HepG2 (cell line): ENCODE results near the gene TRIM9. TPM values are rescaled to one million over a fixed set of nuclear protein-coding genes. Genes with fewer than 3 reads are reported as not detected.

Experiments used
- ATAC-seq: fragments of 200-7000 bp; cut with Tn5 transposase; 3 replicates; pipeline ENCODE4 v1.9.1; 2020; ENCODE audit warnings: mild to moderate bottlenecking, moderate library complexity
- BruUV-seq: library from RNA; stranded (reverse); fragments of 400-500 nt; replicated peaks from 2 replicates; lab custom pipeline; 2021; lab: Mats Ljungman, UMichigan
- CTCF ChIA-PET: fragments of 300-600 bp; formaldehyde crosslinking; extraction: SDS; loops from one replicate; lab custom pipeline; 2021; ENCODE audit warnings: low total read pairs, inconsistent platforms, low intra/inter-chr PET ratio; lab: Yijun Ruan, JAX
- POLR2A ChIA-PET: fragments of 350-600 bp; sonication (Branson Sonifier 250); formaldehyde crosslinking; loops from one replicate; lab custom pipeline; 2020; ENCODE audit warnings: antibody characterized with exemption, inconsistent platforms; lab: Yijun Ruan, JAX
- DNase-seq: peaks from one replicate; pipeline ENCODE4 v3.0.0-alpha.2; 2015; ENCODE audit warnings: low spot score
- FAIRE-seq: peaks from 3 replicates; lab custom pipeline; 2011; peaks lifted over from hg19 to GRCh38; lab: Jason Lieb, UNC
- H2AFZ ChIP-seq: one replicate; pipeline ENCODE4 v1.6.1; 2011; ENCODE audit warnings: low read length, inconsistent platforms
- H3K27ac ChIP-seq: fragments of 300-600 bp; 3 replicates; pipeline ENCODE4 v1.8.0; 2011; ENCODE audit warnings: mixed run types, mild to moderate bottlenecking, mixed read lengths, low read length, inconsistent platforms; ENCODE audit not compliant: insufficient read depth; ENCODE audit errors: extremely low read length
- H3K27me3 ChIP-seq, 2 experiments: fragments of 200-600 bp in 1 of 2; 2 replicates in 1 of 2; 3 replicates in 1 of 2; pipeline versions ENCODE4 v1.6.0 to v1.8.0; 2011; ENCODE audit warnings: low read length in 2 of 2, mild to moderate bottlenecking in 2 of 2, moderate library complexity in 2 of 2, inconsistent platforms in 1 of 2; ENCODE audit not compliant: insufficient read depth in 2 of 2, control insufficient read depth in 1 of 2
- H3K36me3 ChIP-seq, 2 experiments: fragments of 200-600 bp in 1 of 2; replicated peaks in 1 of 2; 2 replicates in 1 of 2; 3 replicates in 1 of 2; pipeline versions ENCODE4 v1.5.1 to v1.8.0; 2011; ENCODE audit warnings: low read length in 2 of 2, inconsistent platforms in 1 of 2; ENCODE audit not compliant: insufficient read depth in 2 of 2, control insufficient read depth in 1 of 2
- H3K4me1 ChIP-seq: 2 replicates; pipeline ENCODE4 v1.5.1; 2012; ENCODE audit warnings: low read length, inconsistent platforms; ENCODE audit not compliant: insufficient read depth
- H3K4me2 ChIP-seq: 2 replicates; pipeline ENCODE4 v1.6.0; 2011; ENCODE audit warnings: low read depth, low read length, inconsistent platforms
- H3K4me3 ChIP-seq, 3 experiments: fragments of 200-600 bp in 1 of 3; sonication (generic), shearing (Covaris generic) in 1 of 3; replicated peaks in 1 of 3; 2 replicates each; pipeline ENCODE4 v1.5.1; 2011 to 2016; ENCODE audit warnings: low read length in 3 of 3, inconsistent platforms in 2 of 3, low read depth in 2 of 3, mild to moderate bottlenecking in 2 of 3, control low read depth in 1 of 3, mixed read lengths in 1 of 3; ENCODE audit not compliant: insufficient read depth in 1 of 3
- H3K79me2 ChIP-seq: one replicate; pipeline ENCODE4 v1.6.1; 2011; ENCODE audit warnings: low read length, inconsistent platforms; ENCODE audit not compliant: insufficient read depth
- H3K9ac ChIP-seq: 2 replicates; pipeline ENCODE4 v1.6.0; 2011; ENCODE audit warnings: mild to moderate bottlenecking, low read depth, low read length, inconsistent platforms; ENCODE audit not compliant: insufficient read depth
- H3K9me3 ChIP-seq: 2 replicates; pipeline ENCODE4 v1.5.1; 2012; ENCODE audit warnings: mild to moderate bottlenecking, low read length
- H4K20me1 ChIP-seq: 2 replicates; pipeline ENCODE4 v1.6.0; 2011; ENCODE audit warnings: inconsistent platforms, mild to moderate bottlenecking, low read length, moderate library complexity; ENCODE audit not compliant: insufficient read depth
- AGO2 ChIP-seq: fragments of 200-400 bp; formaldehyde crosslinking; optimal IDR thresholded peaks from 2 replicates; pipeline ENCODE3; 2017; ENCODE audit warnings: mild to moderate bottlenecking, low read depth, low read length, moderate library complexity
- ATAD3A ChIP-seq: sonication (generic); formaldehyde crosslinking; IDR thresholded peaks from 2 replicates; pipeline ENCODE4 v1.4.0; 2020; ENCODE audit warnings: missing genetic modification reagents
- BRCA1 ChIP-seq: sonication (generic); formaldehyde crosslinking; IDR thresholded peaks from 2 replicates; pipeline ENCODE4 v1.4.0; 2020; ENCODE audit warnings: missing genetic modification reagents
- CENPBD1 ChIP-seq: sonication (generic); formaldehyde crosslinking; IDR thresholded peaks from 2 replicates; pipeline ENCODE4 v1.8.0; 2022; ENCODE audit warnings: missing genetic modification reagents, low read depth, mild to moderate bottlenecking, borderline replicate concordance
- DNMT3B ChIP-seq: conservative IDR thresholded peaks from 2 replicates; pipeline ENCODE4 v1.6.1; 2016; ENCODE audit warnings: missing biosample characterization, control low read depth
- HNRNPH1 ChIP-seq: fragments of 200-400 bp; formaldehyde crosslinking; optimal IDR thresholded peaks from 2 replicates; pipeline ENCODE3; 2017; ENCODE audit warnings: mild to moderate bottlenecking, low read depth, low read length
- KDM5B ChIP-seq: sonication (generic); formaldehyde crosslinking; IDR thresholded peaks from 2 replicates; pipeline ENCODE4 v1.4.0; 2020; ENCODE audit warnings: missing genetic modification reagents, mild to moderate bottlenecking, borderline replicate concordance
- RAD51 ChIP-seq: fragments of 450-650 bp; IDR thresholded peaks from 2 replicates; pipeline ENCODE4 v1.6.1; 2016; ENCODE audit warnings: borderline replicate concordance
- SALL2 ChIP-seq: sonication (generic); formaldehyde crosslinking; IDR thresholded peaks from 2 replicates; pipeline ENCODE4 v1.8.1; 2023; ENCODE audit warnings: mild to moderate bottlenecking, missing genetic modification reagents, inconsistent platforms
- XBP1 ChIP-seq: sonication (generic); formaldehyde crosslinking; IDR thresholded peaks from 2 replicates; pipeline ENCODE4 v1.5.0; 2020; ENCODE audit warnings: missing genetic modification reagents
- ZNF33B ChIP-seq: sonication (generic); formaldehyde crosslinking; IDR thresholded peaks from 2 replicates; pipeline ENCODE4 v1.5.1; 2020; ENCODE audit warnings: mild to moderate bottlenecking, missing genetic modification reagents
- ZNF431 ChIP-seq: sonication (generic); formaldehyde crosslinking; IDR thresholded peaks from 2 replicates; pipeline ENCODE4 v1.9.0; 2022; ENCODE audit warnings: missing genetic modification reagents, low read depth, mild to moderate bottlenecking, borderline replicate concordance
- ZNF547 ChIP-seq: sonication (generic); formaldehyde crosslinking; IDR thresholded peaks from 2 replicates; pipeline ENCODE4 v1.5.1; 2020; ENCODE audit warnings: mild to moderate bottlenecking, missing genetic modification reagents
- WGBS: methylation state at CpG from one replicate; pipeline ENCODE4 v1.1.6; 2017; ENCODE audit warnings: low lambda C conversion rate; 5-methylcytosine and 5-hydroxymethylcytosine counted together
- in situ Hi-C: cut with HindIII; loops from 2 replicates; pipeline ENCODE4 v1.10.0; 2017; ENCODE audit warnings: low pct_unique_long_range_greater_than_20kb; ENCODE audit not compliant: extremely low pct_ligation_motif_present
- intact Hi-C: fragments of 100-400 bp; cut with micrococcal nuclease; formaldehyde crosslinking; loops from one replicate; pipeline ENCODE4 v1.10.0; 2022; ENCODE audit not compliant: unreplicated experiment
- polyA plus RNA-seq, 8 experiments: library from polyadenylated mRNA; depleted of rRNA in 3 of 8; stranded (reverse) in 7 of 8; unstranded in 1 of 8; fragments of >200 nt; fragmentation: Illumina TruSeq in 4 of 8; extraction: Trizol in 4 of 8; gene quantifications; 2 replicates each; pipeline versions ENCODE4 v1.2.1 to v1.2.3, GENCODE V29; 2011 to 2016; ENCODE audit warnings: low read depth in 4 of 8, missing spikeins in 1 of 8, mixed read lengths in 1 of 8; ENCODE audit not compliant: insufficient read depth in 1 of 8
- total RNA-seq, 5 experiments: library from RNA; depleted of rRNA; stranded (reverse); fragments of >200 nt; fragmentation: Illumina TruSeq; extraction: Trizol; gene quantifications; 2 replicates each; pipeline ENCODE4 v1.2.3, GENCODE V29; 2016; ENCODE audit warnings: low read depth in 1 of 5
- TF ChIP-seq, protein P1 (sequence below): sonication (generic); formaldehyde crosslinking; IDR thresholded peaks from 2 replicates; pipeline ENCODE4 v1.5.0; 2020; ENCODE audit warnings: mild to moderate bottlenecking, missing genetic modification reagents
- TF ChIP-seq, protein P2 (sequence below): sonication (generic); formaldehyde crosslinking; IDR thresholded peaks from 2 replicates; pipeline ENCODE4 v1.4.0; 2020; ENCODE audit warnings: missing genetic modification reagents, mild to moderate bottlenecking, borderline replicate concordance
- TF ChIP-seq, protein P3 (sequence below), 2 experiments: sonication (generic) in 1 of 2; formaldehyde crosslinking in 1 of 2; IDR thresholded peaks; 2 replicates each; pipeline versions ENCODE4 v1.5.1 to v1.6.1; 2011 to 2020; ENCODE audit warnings: borderline replicate concordance in 1 of 2, low read depth in 1 of 2, low read length in 1 of 2, mild to moderate bottlenecking in 1 of 2, missing genetic modification reagents in 1 of 2, moderate library complexity in 1 of 2

The TRIM9 gene
- total and polyA plus RNA-seq, 2 of the 13 experiments (the other 11 are each of a cell fraction or from before 2014, with no cell fraction given) = 0.04 to 0.07 TPM

- TF ChIP-seq, protein P1, sequence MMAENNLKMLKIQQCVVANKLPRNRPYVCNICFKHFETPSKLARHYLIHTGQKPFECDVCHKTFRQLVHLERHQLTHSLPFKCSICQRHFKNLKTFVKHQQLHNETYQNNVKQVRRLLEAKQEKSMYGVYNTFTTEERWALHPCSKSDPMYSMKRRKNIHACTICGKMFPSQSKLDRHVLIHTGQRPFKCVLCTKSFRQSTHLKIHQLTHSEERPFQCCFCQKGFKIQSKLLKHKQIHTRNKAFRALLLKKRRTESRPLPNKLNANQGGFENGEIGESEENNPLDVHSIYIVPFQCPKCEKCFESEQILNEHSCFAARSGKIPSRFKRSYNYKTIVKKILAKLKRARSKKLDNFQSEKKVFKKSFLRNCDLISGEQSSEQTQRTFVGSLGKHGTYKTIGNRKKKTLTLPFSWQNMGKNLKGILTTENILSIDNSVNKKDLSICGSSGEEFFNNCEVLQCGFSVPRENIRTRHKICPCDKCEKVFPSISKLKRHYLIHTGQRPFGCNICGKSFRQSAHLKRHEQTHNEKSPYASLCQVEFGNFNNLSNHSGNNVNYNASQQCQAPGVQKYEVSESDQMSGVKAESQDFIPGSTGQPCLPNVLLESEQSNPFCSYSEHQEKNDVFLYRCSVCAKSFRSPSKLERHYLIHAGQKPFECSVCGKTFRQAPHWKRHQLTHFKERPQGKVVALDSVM (CRISPR knock-in tag) = no peak
- TF ChIP-seq XBP1 (no peak), AGO2 (no peak), SALL2 (CRISPR knock-in tag) (no peak), HNRNPH1 (no peak), ATAD3A (CRISPR knock-in tag) (no peak), KDM5B (CRISPR knock-in tag) (no peak), CENPBD1 (no peak)
- TF ChIP-seq, protein P2, sequence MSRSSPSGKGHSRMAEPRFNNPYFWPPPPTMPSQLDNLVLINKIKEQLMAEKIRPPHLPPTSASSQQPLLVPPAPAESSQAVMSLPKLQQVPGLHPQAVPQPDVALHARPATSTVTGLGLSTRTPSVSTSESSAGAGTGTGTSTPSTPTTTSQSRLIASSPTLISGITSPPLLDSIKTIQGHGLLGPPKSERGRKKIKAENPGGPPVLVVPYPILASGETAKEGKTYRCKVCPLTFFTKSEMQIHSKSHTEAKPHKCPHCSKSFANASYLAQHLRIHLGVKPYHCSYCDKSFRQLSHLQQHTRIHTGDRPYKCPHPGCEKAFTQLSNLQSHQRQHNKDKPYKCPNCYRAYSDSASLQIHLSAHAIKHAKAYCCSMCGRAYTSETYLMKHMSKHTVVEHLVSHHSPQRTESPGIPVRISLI = no peak
Measured at GRCh38 chr14:51004352-51004800, 90.5 kb downstream of the TRIM9 start (continued).

DNA sequence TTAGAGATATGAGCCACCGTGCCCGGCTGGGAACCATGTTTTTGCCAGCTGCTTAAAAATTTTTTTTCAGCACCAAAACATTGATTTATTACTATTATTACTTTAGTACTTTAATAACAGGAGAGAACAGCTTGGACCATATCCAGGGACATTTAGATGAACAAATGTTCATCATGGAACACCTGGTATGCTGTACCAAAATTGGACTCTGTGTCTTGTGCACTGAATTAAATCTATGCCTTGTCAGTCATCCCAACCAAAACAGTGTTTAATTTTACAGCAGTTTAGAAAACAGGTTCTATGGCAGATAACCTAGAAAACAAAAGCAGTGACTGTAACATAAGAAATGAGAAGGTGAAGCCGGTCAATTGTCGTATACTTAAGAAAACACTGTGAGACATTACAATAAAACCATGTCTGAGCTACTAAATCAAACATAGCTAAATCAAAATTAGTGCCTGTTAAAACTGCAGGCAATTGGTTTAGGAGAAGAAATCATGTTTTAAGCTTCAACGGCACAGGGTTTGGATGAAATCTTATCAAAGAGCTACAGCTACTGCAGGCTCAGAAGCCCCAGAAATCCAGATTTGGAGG is 92.4 kb downstream of the TRIM9 start:
- in situ Hi-C loops (no loop called here), intact Hi-C loops (no loop called here)
- Histone ChIP-seq H3K9me3 (no peaks in the 10 kb centered on the region), H3K4me3 (no peak overlapping the region), H3K9ac (no peak overlapping the region), H4K20me1 (no peaks in the 10 kb centered on the region), H3K27ac (no peak overlapping the region), H2AFZ (no peak overlapping the region), H3K27me3 (peaks cover 0 to 12% of the 10 kb centered on the region in 2 experiments; a peak in 2 of 5 replicates), H3K36me3 (no peaks in the 10 kb centered on the region), H3K79me2 (no peaks in the 10 kb centered on the region), H3K4me2 (no peak overlapping the region), H3K4me1 (peaks cover 35% of the 10 kb centered on the region)
- DNase-seq = no peak
- no peak for TF ChIP-seq RAD51
- no peak for TF ChIP-seq BRCA1 (CRISPR knock-in tag)
- no peak for TF ChIP-seq ZNF431
- no peak for TF ChIP-seq ZNF547 (CRISPR knock-in tag)
- TF ChIP-seq, protein P3, sequence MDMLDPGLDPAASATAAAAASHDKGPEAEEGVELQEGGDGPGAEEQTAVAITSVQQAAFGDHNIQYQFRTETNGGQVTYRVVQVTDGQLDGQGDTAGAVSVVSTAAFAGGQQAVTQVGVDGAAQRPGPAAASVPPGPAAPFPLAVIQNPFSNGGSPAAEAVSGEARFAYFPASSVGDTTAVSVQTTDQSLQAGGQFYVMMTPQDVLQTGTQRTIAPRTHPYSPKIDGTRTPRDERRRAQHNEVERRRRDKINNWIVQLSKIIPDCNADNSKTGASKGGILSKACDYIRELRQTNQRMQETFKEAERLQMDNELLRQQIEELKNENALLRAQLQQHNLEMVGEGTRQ (IDR thresholded peaks at IDR 0.05; ENCODE audit: low read depth, low read length) = no peak
- TF ChIP-seq, protein P3 (CRISPR knock-in tag; IDR thresholded peaks at IDR 0.05; ENCODE audit: borderline replicate concordance) = no peak
- no peak for TF ChIP-seq DNMT3B (CRISPR knock-in tag)
- no peak for TF ChIP-seq ZNF33B
- no peak for FAIRE-seq
- CTCF ChIA-PET = no interaction called here
- no TSS peak for BruUV-seq
- POLR2A ChIA-PET = no interaction called here
- 86% methylated on average over 5 of the region's 5 CpGs for WGBS
- no peak for ATAC-seq
